Upper lobe of right lung (tissue), 1 donor: ENCODE data around the gene KCNC1. TPM values are rescaled to one million over a fixed set of nuclear protein-coding genes. Genes with fewer than 3 reads are reported as not detected.

ENCODE experiments used
- ATAC-seq: fragments of 200-7000 bp; cut with Tn5 transposase; one replicate; pipeline ENCODE4 v1.9.1; 2020; ENCODE audit warnings: mild to moderate bottlenecking, moderate library complexity
- DNase-seq: peaks from one replicate; pipeline ENCODE4 v3.0.0-alpha.2; 2020
- H3K27ac ChIP-seq: fragments of 200-600 bp; one replicate; pipeline ENCODE4 v1.8.0; 2022
- H3K27me3 ChIP-seq: fragments of 200-600 bp; one replicate; pipeline ENCODE4 v1.8.0; 2022; ENCODE audit warnings: mild to moderate bottlenecking
- H3K36me3 ChIP-seq: fragments of 200-600 bp; one replicate; pipeline ENCODE4 v1.8.0; 2022
- H3K4me1 ChIP-seq: fragments of 200-600 bp; one replicate; pipeline ENCODE4 v1.8.0; 2022
- H3K4me3 ChIP-seq: fragments of 200-600 bp; one replicate; pipeline ENCODE4 v1.8.0; 2022; ENCODE audit warnings: mild to moderate bottlenecking
- H3K9me3 ChIP-seq: fragments of 200-600 bp; one replicate; pipeline ENCODE4 v1.8.0; 2022
- intact Hi-C: fragments of 100-400 bp; cut with DNase I; formaldehyde crosslinking; loops from one replicate; pipeline ENCODE4 v1.11.0; 2022
- total RNA-seq: library from RNA; stranded (reverse); fragmentation: NEBNext Ultra II Directional; extraction: Animal tissue kit (Norgen Biotek cat#: 25700); gene quantifications from one replicate; pipeline ENCODE4 v1.2.1, GENCODE V29; 2021
- TF ChIP-seq, protein P1 (sequence below): fragments of 200-600 bp; IDR thresholded peaks from one replicate; pipeline ENCODE4 v1.8.0; 2022; ENCODE audit warnings: antibody characterized with exemption
- donor health status: DM: no; HTN: yes; CAD: no; lungs with severe emphysema.

KCNC1 gene
- total RNA-seq, 1 donor from 2014 or later, result not detected

DNA sequence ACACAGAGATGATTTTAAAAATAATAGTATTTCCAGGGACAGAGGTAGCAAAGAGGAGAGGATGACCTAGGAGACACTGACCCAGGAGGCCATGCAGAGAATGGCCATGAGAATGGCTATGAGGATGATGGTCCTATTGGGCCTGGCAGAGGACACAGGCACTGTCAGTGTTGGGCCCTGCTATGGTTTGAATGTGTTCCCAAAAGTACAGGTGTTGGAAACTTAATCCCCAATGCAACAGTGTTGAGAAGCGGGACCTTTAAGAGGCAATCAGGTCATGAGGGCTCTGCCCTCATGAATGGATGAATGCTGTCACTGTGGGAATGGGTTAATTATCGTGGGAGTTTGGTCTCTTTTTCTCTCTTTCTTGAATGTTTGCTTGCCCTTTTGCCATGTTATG lies 61.6 kb downstream of the KCNC1 start:
- DNase-seq (no peak), ATAC-seq (no peak)
- intact Hi-C loops, result no loop called here
- TF ChIP-seq, protein P1, sequence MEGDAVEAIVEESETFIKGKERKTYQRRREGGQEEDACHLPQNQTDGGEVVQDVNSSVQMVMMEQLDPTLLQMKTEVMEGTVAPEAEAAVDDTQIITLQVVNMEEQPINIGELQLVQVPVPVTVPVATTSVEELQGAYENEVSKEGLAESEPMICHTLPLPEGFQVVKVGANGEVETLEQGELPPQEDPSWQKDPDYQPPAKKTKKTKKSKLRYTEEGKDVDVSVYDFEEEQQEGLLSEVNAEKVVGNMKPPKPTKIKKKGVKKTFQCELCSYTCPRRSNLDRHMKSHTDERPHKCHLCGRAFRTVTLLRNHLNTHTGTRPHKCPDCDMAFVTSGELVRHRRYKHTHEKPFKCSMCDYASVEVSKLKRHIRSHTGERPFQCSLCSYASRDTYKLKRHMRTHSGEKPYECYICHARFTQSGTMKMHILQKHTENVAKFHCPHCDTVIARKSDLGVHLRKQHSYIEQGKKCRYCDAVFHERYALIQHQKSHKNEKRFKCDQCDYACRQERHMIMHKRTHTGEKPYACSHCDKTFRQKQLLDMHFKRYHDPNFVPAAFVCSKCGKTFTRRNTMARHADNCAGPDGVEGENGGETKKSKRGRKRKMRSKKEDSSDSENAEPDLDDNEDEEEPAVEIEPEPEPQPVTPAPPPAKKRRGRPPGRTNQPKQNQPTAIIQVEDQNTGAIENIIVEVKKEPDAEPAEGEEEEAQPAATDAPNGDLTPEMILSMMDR, result no peak
- Histone ChIP-seq H3K4me3 (no peak overlapping the region), H3K4me1 (no peaks in the 10 kb centered on the region), H3K27ac (no peak overlapping the region), H3K27me3 (no peaks in the 10 kb centered on the region), H3K9me3 (no peaks in the 10 kb centered on the region), H3K36me3 (no peaks in the 10 kb centered on the region)

DNA sequence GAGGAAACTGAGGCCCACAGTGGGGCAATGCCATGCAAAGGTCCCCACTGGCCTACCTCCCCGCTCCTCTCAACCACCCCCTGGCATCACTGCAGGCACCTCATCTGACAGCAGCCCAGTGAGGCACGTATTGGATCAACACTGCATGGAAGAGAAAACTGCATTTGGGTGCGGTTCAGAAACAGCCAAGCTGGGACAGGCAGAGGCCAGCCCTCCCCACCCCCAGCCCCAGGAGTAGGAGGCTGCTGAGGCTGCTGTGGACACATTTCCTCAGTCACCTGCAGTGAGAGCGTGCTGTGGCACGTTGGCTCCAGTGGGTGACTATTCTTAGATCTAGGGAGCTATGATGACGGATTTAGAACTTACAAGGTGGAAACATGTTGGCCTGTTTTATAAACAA lies 63.7 kb downstream of the KCNC1 start:
- no peaks in the 10 kb centered on the region for H3K4me1 ChIP-seq
- H3K36me3 ChIP-seq, result no peaks in the 10 kb centered on the region
- no peaks in the 10 kb centered on the region for H3K27me3 ChIP-seq
- TF ChIP-seq, protein P1, result no peak
- H3K27ac ChIP-seq, result no peak overlapping the region
- DNase-seq, result no peak
- ATAC-seq, result no peak
- intact Hi-C loops, result no loop called here
- H3K4me3 ChIP-seq, result no peak overlapping the region
- no peaks in the 10 kb centered on the region for H3K9me3 ChIP-seq

DNA sequence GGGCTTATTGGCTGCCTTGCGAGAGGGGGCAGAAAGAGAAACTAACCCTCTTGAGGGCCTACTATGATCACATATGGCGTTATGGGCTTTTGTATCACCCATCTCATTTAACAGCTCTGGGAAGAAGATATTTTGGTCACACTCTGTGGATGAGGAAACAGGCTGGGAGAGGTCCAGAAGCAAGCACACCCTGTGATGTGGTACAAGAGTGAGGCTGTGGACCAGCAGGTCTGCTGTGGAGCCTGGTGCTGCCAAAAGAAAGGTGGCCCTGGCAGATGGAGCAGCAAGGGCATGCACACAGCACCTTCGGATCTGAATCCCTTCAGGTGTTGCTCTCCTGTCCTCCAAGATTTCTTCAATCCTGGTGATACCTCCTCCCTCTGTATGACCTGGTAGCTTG lies 64.1 kb downstream of the KCNC1 start:
- TF ChIP-seq, protein P1, result no peak
- ATAC-seq (no peak), DNase-seq (no peak)
- Histone ChIP-seq H3K4me1 (no peaks in the 10 kb centered on the region), H3K4me3 (no peak overlapping the region), H3K27ac (no peak overlapping the region), H3K36me3 (no peaks in the 10 kb centered on the region), H3K27me3 (no peaks in the 10 kb centered on the region), H3K9me3 (no peaks in the 10 kb centered on the region)
- intact Hi-C loops, result no loop called here

DNA sequence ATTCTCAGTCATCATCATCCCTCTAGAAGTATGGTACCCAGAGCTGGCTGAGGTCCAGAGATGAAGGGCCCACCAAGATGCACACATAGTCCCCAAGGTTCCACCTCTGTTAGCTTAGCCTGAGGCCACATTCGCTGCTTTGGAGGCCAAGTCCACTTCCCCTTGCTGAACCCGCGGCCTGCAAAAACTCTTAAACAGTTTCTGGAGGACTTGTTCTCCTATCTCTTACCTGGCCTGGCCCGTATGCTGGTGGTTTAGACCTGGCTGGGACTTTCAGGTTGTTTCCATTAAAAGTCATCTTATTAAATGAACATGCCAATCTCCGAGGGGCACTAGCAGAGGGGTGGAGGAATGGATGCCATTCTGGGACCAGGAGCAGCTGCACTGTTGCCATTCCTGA lies 64.6 kb downstream of the KCNC1 start:
- ATAC-seq (no peak), DNase-seq (no peak)
- no peaks in the 10 kb centered on the region for H3K9me3 ChIP-seq
- H3K27ac ChIP-seq, result no peak overlapping the region
- H3K4me3 ChIP-seq, result no peak overlapping the region
- H3K27me3 ChIP-seq, result no peaks in the 10 kb centered on the region
- H3K4me1 ChIP-seq, result no peaks in the 10 kb centered on the region
- intact Hi-C loops, result no loop called here
- H3K36me3 ChIP-seq, result no peaks in the 10 kb centered on the region
- TF ChIP-seq, protein P1, result no peak

DNA sequence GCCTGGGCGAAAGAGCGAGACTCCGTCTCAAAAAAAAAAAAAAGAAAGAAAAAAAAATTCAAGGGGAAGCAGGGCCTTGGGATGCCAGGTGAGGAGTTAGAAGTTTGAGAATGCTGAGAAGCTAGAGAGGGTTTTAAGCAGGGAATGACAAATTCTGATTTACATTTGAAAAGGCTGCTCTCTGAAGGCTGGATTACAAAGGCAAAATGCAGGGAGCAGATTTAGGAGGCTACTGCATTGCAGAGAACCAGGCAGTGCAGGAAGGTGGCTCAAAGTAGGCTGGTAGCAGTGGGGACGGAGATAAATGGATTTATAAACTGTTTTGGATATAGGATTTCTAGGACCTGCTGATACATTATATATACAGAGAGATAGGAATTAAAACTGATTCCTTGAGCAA lies 66.6 kb downstream of the KCNC1 start:
- ATAC-seq (no peak), DNase-seq (no peak)
- Histone ChIP-seq H3K36me3 (no peaks in the 10 kb centered on the region), H3K27me3 (no peaks in the 10 kb centered on the region), H3K4me1 (no peaks in the 10 kb centered on the region), H3K9me3 (no peaks in the 10 kb centered on the region), H3K27ac (no peak overlapping the region), H3K4me3 (no peak overlapping the region)
- intact Hi-C loops, result no loop called here
- TF ChIP-seq, protein P1, result no peak

DNA sequence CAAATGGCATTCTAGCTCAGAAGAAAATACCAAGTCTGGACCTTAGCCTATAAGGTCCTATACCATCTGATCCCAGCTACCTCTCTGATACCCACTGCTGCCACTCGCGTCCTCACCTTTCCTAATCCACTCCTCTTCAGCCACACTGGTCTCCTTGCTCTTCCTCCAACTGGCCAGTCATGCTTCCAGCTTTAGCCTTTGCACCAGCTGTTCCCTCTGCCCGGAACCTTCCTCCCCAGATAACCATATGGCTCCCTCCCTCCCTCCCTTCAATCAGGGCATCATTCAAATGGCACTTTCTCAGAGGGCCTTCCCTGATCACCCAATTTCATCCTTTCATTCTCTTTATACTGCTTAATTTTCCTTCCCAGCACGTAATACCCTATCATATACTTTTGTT lies 67.9 kb downstream of the KCNC1 start:
- Histone ChIP-seq H3K4me1 (no peaks in the 10 kb centered on the region), H3K27ac (no peak overlapping the region), H3K9me3 (no peaks in the 10 kb centered on the region), H3K4me3 (no peak overlapping the region), H3K36me3 (no peaks in the 10 kb centered on the region), H3K27me3 (no peaks in the 10 kb centered on the region)
- DNase-seq, result no peak
- TF ChIP-seq, protein P1, result no peak
- intact Hi-C loops, result no loop called here
- no peak for ATAC-seq
